Endothelial cell of umbilical vein (primary cell): ENCODE results near the gene JAKMIP1. TPM values are rescaled to one million over a fixed set of nuclear protein-coding genes. Genes with fewer than 3 reads are reported as not detected.

Source experiments
- BruUV-seq: library from RNA; stranded (reverse); fragments of 400-500 nt; replicated peaks from 2 replicates; lab custom pipeline; 2021; lab: Mats Ljungman, UMichigan
- CTCF ChIA-PET: fragments of 300-600, 350-600 bp; sonication (Branson Sonifier 250); formaldehyde crosslinking; loops from one replicate; lab custom pipeline; 2021; ENCODE audit warnings: antibody characterized with exemption, inconsistent platforms; lab: Charles Lee
- POLR2A ChIA-PET: fragments of 300-600, 350-600 bp; sonication (Branson Sonifier 250); formaldehyde crosslinking; loops from one replicate; lab custom pipeline; 2021; ENCODE audit warnings: antibody characterized with exemption, inconsistent platforms; lab: Charles Lee
- DNase-seq: peaks from one replicate; pipeline ENCODE4 v3.0.0-alpha.2; 2011; ENCODE audit warnings: low read depth, low spot score
- FAIRE-seq: peaks from 2 replicates; lab custom pipeline; 2011; peaks lifted over from hg19 to GRCh38; lab: Jason Lieb, UNC
- H2AFZ ChIP-seq: 2 replicates; pipeline ENCODE4 v1.6.0; 2012; ENCODE audit warnings: low read depth, low read length, control low read depth, inconsistent platforms
- H3K27ac ChIP-seq: 2 replicates; pipeline ENCODE4 v1.5.1; 2011; ENCODE audit warnings: low read depth, mild to moderate bottlenecking, control low read depth, low read length, moderate library complexity; ENCODE audit not compliant: insufficient read depth
- H3K27me3 ChIP-seq, 2 experiments: 2 replicates each; pipeline versions ENCODE4 v1.6.0 to v1.6.1; 2011; ENCODE audit warnings: low read length in 2 of 2, mixed read lengths in 1 of 2; ENCODE audit not compliant: control insufficient read depth in 2 of 2, insufficient read depth in 2 of 2
- H3K36me3 ChIP-seq, 2 experiments: 2 replicates in 1 of 2; 3 replicates in 1 of 2; pipeline ENCODE4 v1.5.1; 2011; ENCODE audit warnings: low read length in 2 of 2, mild to moderate bottlenecking in 1 of 2, moderate library complexity in 1 of 2; ENCODE audit not compliant: control insufficient read depth in 2 of 2, insufficient read depth in 2 of 2; ENCODE audit errors: extremely low read depth in 1 of 2
- H3K4me1 ChIP-seq: 3 replicates; pipeline ENCODE4 v1.5.1; 2011; ENCODE audit warnings: mild to moderate bottlenecking, low read length; ENCODE audit not compliant: control insufficient read depth, insufficient read depth; ENCODE audit errors: extremely low read depth
- H3K4me2 ChIP-seq: 2 replicates; pipeline ENCODE4 v1.6.1; 2011; ENCODE audit warnings: low read length, control low read depth, mixed read lengths; ENCODE audit not compliant: insufficient read depth
- H3K4me3 ChIP-seq, 3 experiments: fragments of 200-600 bp in 1 of 3; sonication (generic), shearing (Covaris generic) in 1 of 3; replicated peaks in 1 of 3; 2 replicates each; pipeline ENCODE4 v1.5.1; 2011 to 2016; ENCODE audit warnings: control low read depth in 3 of 3, low read length in 3 of 3, mild to moderate bottlenecking in 2 of 3, inconsistent platforms in 1 of 3, low read depth in 1 of 3, moderate library complexity in 1 of 3; ENCODE audit not compliant: insufficient read depth in 1 of 3
- H3K79me2 ChIP-seq: 2 replicates; pipeline ENCODE4 v1.6.0; 2012; ENCODE audit warnings: low read length, inconsistent platforms; ENCODE audit not compliant: control insufficient read depth, insufficient read depth
- H3K9ac ChIP-seq: replicated peaks from 2 replicates; pipeline ENCODE3; 2011; ENCODE audit warnings: low read length, control low read depth; ENCODE audit not compliant: insufficient read depth; ENCODE audit errors: extremely low read depth
- H3K9me1 ChIP-seq: replicated peaks from 3 replicates; pipeline ENCODE4 v1.6.0; 2011; ENCODE audit warnings: mild to moderate bottlenecking, low read length; ENCODE audit not compliant: control insufficient read depth, insufficient read depth; ENCODE audit errors: extremely low read depth
- H3K9me3 ChIP-seq: replicated peaks from 2 replicates; pipeline ENCODE4 v1.5.1; 2012; ENCODE audit warnings: low read length, inconsistent platforms; ENCODE audit not compliant: control insufficient read depth, insufficient read depth
- H4K20me1 ChIP-seq: replicated peaks from 2 replicates; pipeline ENCODE3; 2011; ENCODE audit warnings: mild to moderate bottlenecking, low read length; ENCODE audit not compliant: control insufficient read depth, insufficient read depth; ENCODE audit errors: extremely low read depth
- EZH2 ChIP-seq: IDR thresholded peaks from 2 replicates; pipeline ENCODE4 v1.6.1; 2012; ENCODE audit warnings: borderline replicate concordance, low read depth, mild to moderate bottlenecking, moderate library complexity, low read length, inconsistent platforms; ENCODE audit not compliant: severe bottlenecking
- FOS ChIP-seq: IDR thresholded peaks from 2 replicates; pipeline ENCODE4 v1.6.1; 2011; ENCODE audit warnings: mild to moderate bottlenecking, low read length, moderate library complexity, borderline replicate concordance; ENCODE audit not compliant: insufficient read depth
- GATA2 ChIP-seq: IDR thresholded peaks from 2 replicates; pipeline ENCODE4 v1.7.0; 2011; ENCODE audit warnings: low read depth, mild to moderate bottlenecking, moderate library complexity, mixed read lengths, low read length; ENCODE audit not compliant: insufficient read length, insufficient read depth
- JUN ChIP-seq: IDR thresholded peaks from 2 replicates; pipeline ENCODE4 v1.6.1; 2011; ENCODE audit warnings: borderline replicate concordance, low read depth; ENCODE audit not compliant: insufficient read length, insufficient read depth
- MYC ChIP-seq: IDR thresholded peaks from one replicate; pipeline ENCODE4 v1.6.1; 2011; ENCODE audit warnings: mild to moderate bottlenecking, low read depth, low read length
- POLR2A ChIP-seq: IDR thresholded peaks from 2 replicates; pipeline ENCODE4 v1.6.1; 2012; ENCODE audit warnings: low read depth, mild to moderate bottlenecking, control low read depth, low read length
- POLR2AphosphoS5 ChIP-seq: IDR thresholded peaks from 2 replicates; pipeline ENCODE4 v1.6.1; 2012; ENCODE audit warnings: low read depth, mild to moderate bottlenecking, control low read depth, low read length, moderate library complexity; ENCODE audit not compliant: insufficient read depth
- dilution Hi-C: fragments of 300-500 bp; cut with MboI; formaldehyde crosslinking; loops from one replicate; pipeline ENCODE4 v1.15.0; 2019; ENCODE audit warnings: low sequenced_read_pairs; ENCODE audit not compliant: extremely low pct_ligation_motif_present
- intact Hi-C: fragments of 100-400 bp; cut with micrococcal nuclease; formaldehyde crosslinking; loops from one replicate; pipeline ENCODE4 v1.10.0; 2022
- polyA plus RNA-seq, 4 experiments: library from polyadenylated mRNA; depleted of rRNA in 3 of 4; stranded (reverse) in 3 of 4; unstranded in 1 of 4; fragments of >200 nt; gene quantifications; 2 replicates each; pipeline versions ENCODE4 v1.2.1 to v1.2.3, GENCODE V29; 2011 to 2012; ENCODE audit warnings: missing spikeins in 1 of 4
- total RNA-seq: library from RNA; stranded (reverse); gene quantifications from 2 replicates; pipeline ENCODE4 v1.2.3, GENCODE V29; 2021
- TF ChIP-seq, protein P1 (sequence below), 2 donors: IDR thresholded peaks; 1 replicate in 1 of 2; 2 replicates in 1 of 2; pipeline ENCODE4 v1.5.1; 2011; ENCODE audit warnings: low read length in 2 of 2, mild to moderate bottlenecking in 2 of 2, moderate library complexity in 2 of 2, control low read depth in 1 of 2, inconsistent platforms in 1 of 2, low read depth in 1 of 2; ENCODE audit not compliant: insufficient read depth in 1 of 2; ENCODE audit errors: extremely low read depth in 1 of 2
- TF ChIP-seq, protein P2 (sequence below): IDR thresholded peaks from 2 replicates; pipeline ENCODE4 v1.6.1; 2011; ENCODE audit not compliant: insufficient read depth, insufficient read length

The JAKMIP1 gene
- total and polyA plus RNA-seq, 2 donors (not counting 3 experiments of a cell fraction or from before 2014, with no cell fraction given): not detected

DNA sequence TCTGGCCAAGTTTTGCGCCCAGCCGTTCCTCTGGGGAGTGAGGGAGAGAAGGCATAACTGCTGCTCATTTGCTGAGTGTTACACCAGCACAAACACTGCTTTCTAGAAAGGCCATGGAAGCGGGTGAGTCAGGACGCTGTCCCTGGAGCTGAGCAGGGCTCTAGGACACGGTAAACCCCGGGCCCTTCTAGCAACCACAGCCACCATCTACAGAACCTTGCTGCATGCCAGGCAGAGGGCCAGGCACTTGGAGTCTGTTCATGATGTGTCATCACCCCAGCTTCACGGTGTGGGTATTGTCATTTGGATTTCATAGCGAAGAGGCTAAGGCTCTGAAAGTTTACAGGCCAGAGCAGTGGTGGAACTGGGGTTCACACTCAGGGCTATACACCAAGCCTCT lies 150.4 kb downstream of the JAKMIP1 start:
- Histone ChIP-seq H3K79me2 (no peaks in the 10 kb centered on the region), H3K36me3 (no peaks in the 10 kb centered on the region), H4K20me1 (no peaks in the 10 kb centered on the region), H2AFZ (no peak overlapping the region), H3K9ac (no peak overlapping the region), H3K9me3 (no peaks in the 10 kb centered on the region), H3K4me2 (no peak overlapping the region), H3K9me1 (no peaks in the 10 kb centered on the region), H3K4me3 (no peak overlapping the region), H3K4me1 (no peaks in the 10 kb centered on the region), H3K27ac (no peak overlapping the region), H3K27me3 (no peaks in the 10 kb centered on the region)
- CTCF ChIA-PET: no interaction called here
- FAIRE-seq (no peak), DNase-seq (no peak)
- TF ChIP-seq MYC (no peak), GATA2 (no peak), EZH2 (no peak), POLR2A (no peak), FOS (no peak), JUN (no peak), POLR2AphosphoS5 (no peak)
- TF ChIP-seq, protein P1, sequence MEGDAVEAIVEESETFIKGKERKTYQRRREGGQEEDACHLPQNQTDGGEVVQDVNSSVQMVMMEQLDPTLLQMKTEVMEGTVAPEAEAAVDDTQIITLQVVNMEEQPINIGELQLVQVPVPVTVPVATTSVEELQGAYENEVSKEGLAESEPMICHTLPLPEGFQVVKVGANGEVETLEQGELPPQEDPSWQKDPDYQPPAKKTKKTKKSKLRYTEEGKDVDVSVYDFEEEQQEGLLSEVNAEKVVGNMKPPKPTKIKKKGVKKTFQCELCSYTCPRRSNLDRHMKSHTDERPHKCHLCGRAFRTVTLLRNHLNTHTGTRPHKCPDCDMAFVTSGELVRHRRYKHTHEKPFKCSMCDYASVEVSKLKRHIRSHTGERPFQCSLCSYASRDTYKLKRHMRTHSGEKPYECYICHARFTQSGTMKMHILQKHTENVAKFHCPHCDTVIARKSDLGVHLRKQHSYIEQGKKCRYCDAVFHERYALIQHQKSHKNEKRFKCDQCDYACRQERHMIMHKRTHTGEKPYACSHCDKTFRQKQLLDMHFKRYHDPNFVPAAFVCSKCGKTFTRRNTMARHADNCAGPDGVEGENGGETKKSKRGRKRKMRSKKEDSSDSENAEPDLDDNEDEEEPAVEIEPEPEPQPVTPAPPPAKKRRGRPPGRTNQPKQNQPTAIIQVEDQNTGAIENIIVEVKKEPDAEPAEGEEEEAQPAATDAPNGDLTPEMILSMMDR (IDR thresholded peaks at IDR 0.05; ENCODE audit: extremely low read depth in 1 of 2, insufficient read depth in 1 of 2, low read depth in 1 of 2, low read length in 2 of 2): no peak
- TF ChIP-seq, protein P2, sequence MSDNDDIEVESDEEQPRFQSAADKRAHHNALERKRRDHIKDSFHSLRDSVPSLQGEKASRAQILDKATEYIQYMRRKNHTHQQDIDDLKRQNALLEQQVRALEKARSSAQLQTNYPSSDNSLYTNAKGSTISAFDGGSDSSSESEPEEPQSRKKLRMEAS: no peak
- POLR2A ChIA-PET: no interaction called here
- dilution Hi-C loops (no loop called here), intact Hi-C loops (no loop called here)
- no TSS peak for BruUV-seq
